OCI-LY1 (cell line): ENCODE data around the gene OLA1.

Experiments used
- H2AFZ ChIP-seq: fragments of 200-600 bp; sonication (generic), shearing (Covaris generic); 2 replicates; pipeline ENCODE4 v1.6.0; 2014; ENCODE audit warnings: antibody characterized with exemption, mild to moderate bottlenecking, low read length
- H3F3A ChIP-seq: fragments of 200-600 bp; sonication (generic), shearing (Covaris generic); 2 replicates; pipeline ENCODE4 v1.6.0; 2014; ENCODE audit warnings: mild to moderate bottlenecking, antibody characterized with exemption, low read length, moderate library complexity; ENCODE audit not compliant: insufficient read depth
- H3K27ac ChIP-seq: fragments of 200-600 bp; sonication (generic); 2 replicates; pipeline ENCODE4 v1.5.1; 2014; ENCODE audit warnings: low read length, mixed run types, mild to moderate bottlenecking, low read depth; ENCODE audit not compliant: poor library complexity, severe bottlenecking
- H3K27me3 ChIP-seq: fragments of 200-600 bp; sonication (generic); 2 replicates; pipeline ENCODE4 v1.6.0; 2014; ENCODE audit warnings: antibody characterized with exemption, mild to moderate bottlenecking, low read length, moderate library complexity; ENCODE audit not compliant: insufficient read depth
- H3K36me3 ChIP-seq: fragments of 200-600 bp; sonication (generic); 2 replicates; pipeline ENCODE4 v1.6.1; 2014; ENCODE audit warnings: mild to moderate bottlenecking, antibody characterized with exemption, low read length, moderate library complexity, mixed read lengths; ENCODE audit not compliant: insufficient read depth
- H3K4me1 ChIP-seq: fragments of 200-600 bp; sonication (generic); 2 replicates; pipeline ENCODE4 v1.5.1; 2014; ENCODE audit warnings: mild to moderate bottlenecking, low read length, moderate library complexity; ENCODE audit not compliant: insufficient read depth, severe bottlenecking
- H3K4me2 ChIP-seq: fragments of 200-600 bp; sonication (generic), shearing (Covaris generic); 2 replicates; pipeline ENCODE4 v1.6.1; 2014; ENCODE audit warnings: low read length
- H3K4me3 ChIP-seq: fragments of 200-600 bp; sonication (generic); 2 replicates; pipeline ENCODE4 v1.5.1; 2014; ENCODE audit warnings: low read length, low read depth, mild to moderate bottlenecking, mixed read lengths; ENCODE audit not compliant: poor library complexity, severe bottlenecking
- H3K79me2 ChIP-seq: fragments of 200-600 bp; shearing (Covaris generic); 2 replicates; pipeline ENCODE4 v1.6.1; 2016; ENCODE audit warnings: mixed run types, low read length, mixed read lengths; ENCODE audit not compliant: insufficient read depth
- H3K9ac ChIP-seq: fragments of 200-600 bp; sonication (generic), shearing (Covaris generic); 2 replicates; pipeline ENCODE4 v1.6.1; 2014; ENCODE audit warnings: mild to moderate bottlenecking, low read length, mixed read lengths
- H3K9me2 ChIP-seq: fragments of 200-600 bp; sonication (generic), shearing (Covaris generic); 2 replicates; pipeline ENCODE4 v1.6.1; 2014; ENCODE audit warnings: low read depth, mild to moderate bottlenecking, low read length, mixed read lengths
- H3K9me3 ChIP-seq: fragments of 200-600 bp; shearing (Covaris generic); 2 replicates; pipeline ENCODE4 v1.6.1; 2014; ENCODE audit warnings: low read length, mixed read lengths
- H4K20me1 ChIP-seq: fragments of 200-600 bp; sonication (generic), shearing (Covaris generic); 2 replicates; pipeline ENCODE4 v1.6.0; 2016; ENCODE audit warnings: mild to moderate bottlenecking, low read length; ENCODE audit not compliant: insufficient read depth
- EZH2 ChIP-seq: fragments of 200-600 bp; sonication (generic), shearing (Covaris generic); IDR thresholded peaks from 2 replicates; pipeline ENCODE4 v1.8.0; 2017; ENCODE audit warnings: borderline replicate concordance, mixed run types, mild to moderate bottlenecking, antibody characterized with exemption, low read length, moderate library complexity, mixed read lengths
- TF ChIP-seq, protein P1 (sequence below): fragments of 200-600 bp; sonication (generic), shearing (Covaris generic); IDR thresholded peaks from 2 replicates; pipeline ENCODE4 v1.5.1; 2017; ENCODE audit warnings: mild to moderate bottlenecking, antibody characterized with exemption, low read length, moderate library complexity, mixed read lengths

OLA1 gene

DNA sequence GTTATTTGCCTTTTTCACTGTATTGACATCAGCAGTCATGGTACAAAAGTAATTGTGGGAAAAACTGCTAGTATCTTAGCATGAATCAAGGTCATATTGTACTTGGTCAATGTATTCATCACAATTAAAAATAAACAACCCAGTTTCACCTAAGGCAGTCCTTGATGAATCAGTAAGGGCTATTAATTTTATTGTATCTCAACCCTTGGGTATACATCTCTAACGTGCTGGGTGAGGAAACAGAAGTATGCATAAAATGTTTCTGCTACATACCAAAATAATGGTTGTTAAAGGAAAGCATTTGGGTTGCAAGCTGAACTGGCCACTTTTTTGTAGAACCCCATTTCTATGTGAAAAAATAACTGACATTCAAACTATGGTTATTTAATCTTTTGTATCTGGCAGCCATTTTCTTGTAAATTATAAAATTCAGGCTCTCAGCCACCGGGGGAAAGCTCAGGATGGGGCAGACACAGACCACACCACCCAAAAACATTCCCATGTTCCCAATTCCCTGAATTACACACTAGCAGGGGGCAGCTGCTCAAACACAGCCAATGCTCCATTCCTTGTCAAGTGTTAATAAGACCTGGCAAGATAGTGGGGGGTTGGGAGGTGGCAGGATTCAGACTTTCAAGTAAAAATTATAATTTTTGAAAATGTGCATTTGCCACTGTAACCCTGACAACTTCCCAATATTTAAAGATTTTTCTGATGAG lies 49.3 kb downstream of the OLA1 start:
- Histone ChIP-seq H3K4me1 (no peaks in the 10 kb centered on the region), H2AFZ (no peak overlapping the region), H3K9me3 (no peaks in the 10 kb centered on the region), H3F3A (no peaks in the 10 kb centered on the region), H3K27me3 (no peaks in the 10 kb centered on the region), H3K4me3 (no peak overlapping the region), H4K20me1 (no peaks in the 10 kb centered on the region), H3K79me2 (peaks cover 26% of the 10 kb centered on the region), H3K27ac (no peak overlapping the region), H3K9me2 (no peaks in the 10 kb centered on the region), H3K9ac (no peak overlapping the region), H3K36me3 (0 out of 2 replicates have a peak, but pooled peaks cover 1% of the 10 kb centered on the region), H3K4me2 (no peak overlapping the region)
- no peak for TF ChIP-seq EZH2
- TF ChIP-seq, protein P1, sequence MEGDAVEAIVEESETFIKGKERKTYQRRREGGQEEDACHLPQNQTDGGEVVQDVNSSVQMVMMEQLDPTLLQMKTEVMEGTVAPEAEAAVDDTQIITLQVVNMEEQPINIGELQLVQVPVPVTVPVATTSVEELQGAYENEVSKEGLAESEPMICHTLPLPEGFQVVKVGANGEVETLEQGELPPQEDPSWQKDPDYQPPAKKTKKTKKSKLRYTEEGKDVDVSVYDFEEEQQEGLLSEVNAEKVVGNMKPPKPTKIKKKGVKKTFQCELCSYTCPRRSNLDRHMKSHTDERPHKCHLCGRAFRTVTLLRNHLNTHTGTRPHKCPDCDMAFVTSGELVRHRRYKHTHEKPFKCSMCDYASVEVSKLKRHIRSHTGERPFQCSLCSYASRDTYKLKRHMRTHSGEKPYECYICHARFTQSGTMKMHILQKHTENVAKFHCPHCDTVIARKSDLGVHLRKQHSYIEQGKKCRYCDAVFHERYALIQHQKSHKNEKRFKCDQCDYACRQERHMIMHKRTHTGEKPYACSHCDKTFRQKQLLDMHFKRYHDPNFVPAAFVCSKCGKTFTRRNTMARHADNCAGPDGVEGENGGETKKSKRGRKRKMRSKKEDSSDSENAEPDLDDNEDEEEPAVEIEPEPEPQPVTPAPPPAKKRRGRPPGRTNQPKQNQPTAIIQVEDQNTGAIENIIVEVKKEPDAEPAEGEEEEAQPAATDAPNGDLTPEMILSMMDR = no peak

DNA sequence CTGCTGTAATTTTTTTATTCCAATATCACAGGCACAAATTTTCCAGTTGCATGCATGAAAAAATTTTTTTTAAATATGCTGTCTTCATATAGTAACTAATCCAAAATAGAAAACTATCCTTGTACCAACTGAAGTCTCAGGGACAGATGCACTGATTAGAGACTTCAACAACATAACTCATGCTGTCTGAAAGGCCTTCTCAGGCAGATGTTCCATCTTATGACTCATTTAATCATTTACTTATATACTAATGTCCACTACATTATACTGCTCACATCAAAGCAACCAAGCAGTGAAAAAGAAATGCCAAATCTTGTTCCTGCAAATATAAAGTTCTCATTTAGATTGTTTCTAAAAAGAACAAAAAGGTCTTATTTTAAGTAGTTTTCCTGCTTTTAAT lies 53.1 kb downstream of the OLA1 start:
- Histone ChIP-seq H3K9me2 (no peaks in the 10 kb centered on the region), H3K4me2 (no peak overlapping the region), H3K9me3 (no peaks in the 10 kb centered on the region), H3F3A (no peaks in the 10 kb centered on the region), H3K4me1 (no peaks in the 10 kb centered on the region), H3K27me3 (no peaks in the 10 kb centered on the region), H3K36me3 (0 out of 2 replicates have a peak, but pooled peaks cover 4% of the 10 kb centered on the region), H4K20me1 (no peaks in the 10 kb centered on the region), H3K79me2 (peaks cover 17% of the 10 kb centered on the region), H3K27ac (no peak overlapping the region), H2AFZ (no peak overlapping the region), H3K9ac (no peak overlapping the region), H3K4me3 (no peak overlapping the region)
- TF ChIP-seq, protein P1 = no peak
- no peak for TF ChIP-seq EZH2

DNA sequence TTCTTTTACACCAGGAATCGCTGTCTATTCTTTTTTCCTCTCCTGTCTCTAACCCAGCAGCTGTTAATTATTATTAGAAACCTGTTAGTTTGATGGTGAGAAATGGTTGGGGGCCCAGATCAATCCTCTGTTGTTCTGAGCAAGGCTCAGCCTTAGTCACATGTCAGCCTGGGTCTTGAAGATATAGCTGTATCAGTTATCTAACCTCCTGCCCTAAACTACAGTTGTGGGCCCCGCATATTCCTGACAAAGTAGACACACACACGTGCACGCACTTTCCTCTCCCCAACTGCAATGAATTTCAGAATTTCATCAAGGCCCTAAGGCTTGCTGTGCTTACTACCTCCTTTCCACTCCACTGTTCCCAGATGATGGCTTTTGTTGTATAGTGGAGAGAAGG lies 54.6 kb downstream of the OLA1 start:
- Histone ChIP-seq H3K4me1 (no peaks in the 10 kb centered on the region), H4K20me1 (no peaks in the 10 kb centered on the region), H3K9me2 (no peaks in the 10 kb centered on the region), H3K27ac (no peak overlapping the region), H2AFZ (no peak overlapping the region), H3F3A (no peaks in the 10 kb centered on the region), H3K9ac (no peak overlapping the region), H3K27me3 (no peaks in the 10 kb centered on the region), H3K79me2 (peaks cover 17% of the 10 kb centered on the region), H3K4me3 (no peak overlapping the region), H3K4me2 (no peak overlapping the region), H3K36me3 (0 out of 2 replicates have a peak, but pooled peaks cover 4% of the 10 kb centered on the region), H3K9me3 (no peaks in the 10 kb centered on the region)
- TF ChIP-seq, protein P1 = no peak
- TF ChIP-seq EZH2 = no peak
